Measurements from ENCODE around the gene OR4K2. TPM values are rescaled to one million over a fixed set of nuclear protein-coding genes. Genes with fewer than 3 reads are reported as not detected.

OR4K2 gene
- total and polyA plus RNA-seq, 2 donors (not counting 3 experiments of a cell fraction or from before 2014, with no cell fraction given) = not detected

- no peak for FAIRE-seq
- ChIA-PET CTCF (no interaction called here), POLR2A (no interaction called here)
- DNase-seq (ENCODE audit: low read depth, low spot score) = no peak
- Histone ChIP-seq H3K9me1 (replicated peaks; ENCODE audit: control insufficient read depth, extremely low read depth, insufficient read depth, low read length) (no peaks in the 10 kb centered on the region), H3K27me3 (ENCODE audit: control insufficient read depth in 2 of 2, insufficient read depth in 2 of 2, low read length in 2 of 2) (no peaks in the 10 kb centered on the region), H4K20me1 (replicated peaks; ENCODE audit: control insufficient read depth, extremely low read depth, insufficient read depth, low read length) (no peaks in the 10 kb centered on the region), H3K4me2 (ENCODE audit: insufficient read depth, low read length) (no peak overlapping the region), H2AFZ (ENCODE audit: low read depth, low read length) (no peak overlapping the region), H3K79me2 (ENCODE audit: control insufficient read depth, insufficient read depth, low read length) (no peaks in the 10 kb centered on the region), H3K4me3 (replicated peaks in 1 of 3; ENCODE audit: insufficient read depth in 1 of 3, low read depth in 1 of 3, low read length in 3 of 3) (no peak overlapping the region), H3K9me3 (replicated peaks; ENCODE audit: control insufficient read depth, insufficient read depth, low read length) (peaks cover 6% of the 10 kb centered on the region), H3K27ac (ENCODE audit: insufficient read depth, low read depth, low read length) (no peak overlapping the region), H3K36me3 (ENCODE audit: control insufficient read depth in 2 of 2, extremely low read depth in 1 of 2, insufficient read depth in 2 of 2, low read length in 2 of 2) (no peaks in the 10 kb centered on the region), H3K4me1 (ENCODE audit: control insufficient read depth, extremely low read depth, insufficient read depth, low read length) (no peaks in the 10 kb centered on the region), H3K9ac (replicated peaks; ENCODE audit: extremely low read depth, insufficient read depth, low read length) (no peak overlapping the region)
- intact Hi-C loops (cut with micrococcal nuclease) (no loop called here), dilution Hi-C loops (cut with MboI; ENCODE audit: extremely low pct_ligation_motif_present, low sequenced_read_pairs) (no loop called here)
- no TSS peak for BruUV-seq (replicated peaks)
- TF ChIP-seq FOS (IDR thresholded peaks at IDR 0.05; ENCODE audit: borderline replicate concordance, insufficient read depth, low read length) = no peak
- TF ChIP-seq JUN (IDR thresholded peaks at IDR 0.05; ENCODE audit: borderline replicate concordance, insufficient read depth, insufficient read length, low read depth) = no peak
- no peak for TF ChIP-seq CTCF (IDR thresholded peaks at IDR 0.05; ENCODE audit: extremely low read depth in 1 of 2, insufficient read depth in 1 of 2, low read depth in 1 of 2, low read length in 2 of 2)
- TF ChIP-seq POLR2A (IDR thresholded peaks at IDR 0.05; ENCODE audit: low read depth, low read length) = no peak
- no peak for TF ChIP-seq MYC (IDR thresholded peaks at IDR 0.05; ENCODE audit: low read depth, low read length)
- TF ChIP-seq MAX (IDR thresholded peaks at IDR 0.05; ENCODE audit: insufficient read depth, insufficient read length) = no peak
- no peak for TF ChIP-seq GATA2 (IDR thresholded peaks at IDR 0.05; ENCODE audit: insufficient read depth, insufficient read length, low read depth, low read length)
- no peak for TF ChIP-seq EZH2 (IDR thresholded peaks at IDR 0.05; ENCODE audit: borderline replicate concordance, low read depth, low read length, severe bottlenecking)
- no peak for TF ChIP-seq POLR2AphosphoS5 (IDR thresholded peaks at IDR 0.05; ENCODE audit: insufficient read depth, low read depth, low read length)
These were observed 26.1 kb downstream of the OR4K2 start for GRCh38 chr14:19900999-19901398.

Data from endothelial cell of umbilical vein (primary cell).